Measurements from ENCODE around the gene SULF2. TPM values are rescaled to one million over a fixed set of nuclear protein-coding genes. Genes with fewer than 3 reads are reported as not detected.

Gene SULF2
- total RNA-seq, 1 donor = 1.9 TPM

GRCh38 chr20:47696856-47697255, 88.4 kb downstream of the SULF2 start:
- no peak for DNase-seq (ENCODE audit: low read depth)
- TF ChIP-seq, protein P1, sequence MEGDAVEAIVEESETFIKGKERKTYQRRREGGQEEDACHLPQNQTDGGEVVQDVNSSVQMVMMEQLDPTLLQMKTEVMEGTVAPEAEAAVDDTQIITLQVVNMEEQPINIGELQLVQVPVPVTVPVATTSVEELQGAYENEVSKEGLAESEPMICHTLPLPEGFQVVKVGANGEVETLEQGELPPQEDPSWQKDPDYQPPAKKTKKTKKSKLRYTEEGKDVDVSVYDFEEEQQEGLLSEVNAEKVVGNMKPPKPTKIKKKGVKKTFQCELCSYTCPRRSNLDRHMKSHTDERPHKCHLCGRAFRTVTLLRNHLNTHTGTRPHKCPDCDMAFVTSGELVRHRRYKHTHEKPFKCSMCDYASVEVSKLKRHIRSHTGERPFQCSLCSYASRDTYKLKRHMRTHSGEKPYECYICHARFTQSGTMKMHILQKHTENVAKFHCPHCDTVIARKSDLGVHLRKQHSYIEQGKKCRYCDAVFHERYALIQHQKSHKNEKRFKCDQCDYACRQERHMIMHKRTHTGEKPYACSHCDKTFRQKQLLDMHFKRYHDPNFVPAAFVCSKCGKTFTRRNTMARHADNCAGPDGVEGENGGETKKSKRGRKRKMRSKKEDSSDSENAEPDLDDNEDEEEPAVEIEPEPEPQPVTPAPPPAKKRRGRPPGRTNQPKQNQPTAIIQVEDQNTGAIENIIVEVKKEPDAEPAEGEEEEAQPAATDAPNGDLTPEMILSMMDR (IDR thresholded peaks at IDR 0.05; ENCODE audit: insufficient read depth, low read length) = no peak

GRCh38 chr20:47694021-47694818, 91.1 kb downstream of the SULF2 start:
- no peak overlapping the region for H3K4me3 ChIP-seq (ENCODE audit: low read depth, low read length)
- no peak for DNase-seq (ENCODE audit: low read depth)
- TF ChIP-seq, protein P1 (IDR thresholded peaks at IDR 0.05; ENCODE audit: insufficient read depth, low read length) = no peak

More at GRCh38 chr20:47696856-47697255, 88.4 kb downstream of the SULF2 start:
- no peak overlapping the region for H3K4me3 ChIP-seq (ENCODE audit: low read depth, low read length)

DNA sequence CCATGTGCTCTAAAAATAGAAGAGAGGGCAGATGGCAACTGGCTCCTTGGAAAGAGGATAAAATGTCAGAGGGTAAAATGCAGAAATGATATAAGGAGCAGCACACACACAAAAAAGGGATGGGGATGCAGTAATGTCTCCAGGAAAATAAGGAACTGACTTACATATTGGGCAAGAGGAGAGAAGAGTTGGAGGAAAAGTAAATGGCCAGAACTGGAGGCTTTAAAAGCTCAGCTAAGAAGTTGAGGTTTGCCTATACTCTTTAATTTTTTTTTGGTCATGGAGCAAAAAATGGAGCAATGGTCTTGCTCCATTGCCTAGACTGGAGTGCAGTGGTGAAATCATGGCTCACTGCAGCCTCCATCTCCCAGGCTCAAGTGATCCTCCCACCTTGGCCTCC, 93.7 kb downstream of the SULF2 start:
- peak; percentile 45 for DNase-seq (ENCODE audit: low read depth)
- no peak overlapping the region for H3K4me3 ChIP-seq (ENCODE audit: low read depth, low read length)
- TF ChIP-seq, protein P1 (IDR thresholded peaks at IDR 0.05; ENCODE audit: insufficient read depth, low read length) = no peak

DNA sequence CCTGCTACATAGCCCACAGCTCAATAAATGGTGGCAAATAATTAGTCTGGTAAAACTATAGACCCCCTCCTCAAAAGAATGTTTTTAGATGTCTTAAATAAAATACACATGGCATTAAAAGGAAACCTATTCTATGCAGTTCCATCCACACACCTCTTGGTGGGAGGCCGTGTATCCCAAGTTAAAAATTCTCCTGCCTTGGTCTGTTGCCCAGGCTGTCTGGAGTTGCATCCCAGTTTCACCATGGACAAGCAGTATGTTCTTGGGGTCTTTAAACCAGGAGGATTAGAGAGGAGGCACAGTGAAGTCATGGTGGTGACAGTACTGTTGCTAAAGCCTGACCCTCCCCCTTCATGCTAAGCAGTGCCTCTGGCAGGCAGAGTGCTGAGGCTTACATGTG, 95.5 kb downstream of the SULF2 start:
- H3K4me3 ChIP-seq (ENCODE audit: low read depth, low read length) = no peak overlapping the region
- no peak for DNase-seq (ENCODE audit: low read depth)
- TF ChIP-seq, protein P1 (IDR thresholded peaks at IDR 0.05; ENCODE audit: insufficient read depth, low read length) = no peak

DNA sequence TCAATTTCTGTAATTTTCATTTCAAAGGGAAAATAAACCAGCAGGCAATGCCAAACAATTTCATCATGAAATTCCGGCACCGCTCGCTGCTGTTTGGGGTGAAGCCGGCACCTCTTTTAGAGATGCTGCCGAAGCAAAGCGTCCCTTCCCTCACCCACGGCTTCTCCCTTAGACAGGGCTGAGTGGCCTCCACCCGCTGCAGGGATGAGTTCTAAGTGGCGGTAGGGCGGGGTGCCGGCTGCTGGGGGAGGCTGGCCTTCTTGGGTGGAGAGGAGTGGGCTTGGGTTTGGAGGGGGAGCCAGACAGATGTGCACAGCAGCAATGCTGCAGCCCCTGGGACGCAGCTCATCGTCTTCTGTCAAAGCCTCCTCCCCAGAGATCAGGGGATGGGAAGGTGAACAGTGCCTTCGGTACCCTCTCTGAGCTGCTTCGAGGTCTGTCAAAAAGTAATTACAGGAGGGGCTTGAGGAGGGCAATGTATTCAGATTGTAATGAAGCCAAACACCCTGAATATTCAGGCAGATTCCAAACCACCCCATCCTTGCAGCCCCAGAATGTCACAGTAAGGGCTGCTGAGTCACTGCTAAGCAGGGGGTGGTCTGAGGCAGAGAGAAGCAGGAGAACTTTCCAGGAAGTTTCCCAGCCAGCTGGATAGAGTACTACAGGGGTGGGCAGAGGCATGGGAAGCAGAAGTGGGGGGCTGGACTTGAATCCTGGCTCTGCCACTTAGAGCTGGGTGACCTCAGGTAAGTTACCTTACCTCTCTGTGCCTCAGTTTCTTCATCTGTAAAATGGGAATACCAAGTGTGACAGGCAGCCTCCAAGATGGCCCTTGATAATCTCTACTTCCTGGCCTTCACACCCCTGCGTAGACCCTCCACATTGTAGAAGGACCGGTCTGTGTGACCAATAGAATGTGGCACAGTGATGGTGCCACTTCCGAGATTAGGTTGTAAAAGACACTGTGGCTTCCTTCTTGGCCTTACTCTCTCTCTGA, 96.6 kb downstream of the SULF2 start:
- DNase-seq (ENCODE audit: low read depth) = no peak
- TF ChIP-seq, protein P1 (IDR thresholded peaks at IDR 0.05; ENCODE audit: insufficient read depth, low read length) = no peak
- H3K4me3 ChIP-seq (ENCODE audit: low read depth, low read length) = no peak overlapping the region

GRCh38 chr20:47687095-47687987, 97.9 kb downstream of the SULF2 start:
- DNase-seq (ENCODE audit: low read depth) = no peak
- no peak overlapping the region for H3K4me3 ChIP-seq (ENCODE audit: low read depth, low read length)
- TF ChIP-seq, protein P1 (IDR thresholded peaks at IDR 0.05; ENCODE audit: insufficient read depth, low read length) = no peak

All from fibroblast of the aortic adventitia (primary cell).